Measurements from ENCODE around the gene PCDHB16.

PCDHB16 gene

DNA sequence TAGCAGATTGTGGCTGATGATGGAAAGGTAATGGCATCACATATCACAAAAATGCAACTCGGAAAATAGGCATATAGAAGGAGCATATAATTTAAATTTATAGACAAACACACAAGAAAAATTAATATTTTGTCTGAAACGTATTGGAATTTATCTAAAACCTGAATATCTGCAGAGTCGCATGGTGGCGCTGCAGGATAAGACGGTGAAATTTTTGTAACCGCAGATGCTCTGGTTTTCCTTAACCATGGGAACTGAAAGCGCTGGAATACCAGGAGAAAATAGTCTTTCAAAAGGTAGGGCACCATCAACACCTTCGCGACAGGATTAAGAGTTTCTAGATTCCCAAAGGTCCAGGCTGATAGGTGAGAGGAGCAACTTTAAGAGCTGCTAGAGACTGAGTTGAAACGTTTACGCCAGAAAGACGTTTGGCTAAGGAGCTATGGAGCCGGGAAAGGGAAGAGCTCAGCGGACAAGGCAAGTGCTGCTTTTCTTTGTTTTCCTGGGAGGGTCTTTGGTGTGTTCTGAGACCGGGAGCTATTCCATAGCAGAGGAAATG, 52.0 kb downstream of the PCDHB16 start:
- no peak for FAIRE-seq
